ENCODE results near the gene NUDT16L1.

NUDT16L1 gene

DNA sequence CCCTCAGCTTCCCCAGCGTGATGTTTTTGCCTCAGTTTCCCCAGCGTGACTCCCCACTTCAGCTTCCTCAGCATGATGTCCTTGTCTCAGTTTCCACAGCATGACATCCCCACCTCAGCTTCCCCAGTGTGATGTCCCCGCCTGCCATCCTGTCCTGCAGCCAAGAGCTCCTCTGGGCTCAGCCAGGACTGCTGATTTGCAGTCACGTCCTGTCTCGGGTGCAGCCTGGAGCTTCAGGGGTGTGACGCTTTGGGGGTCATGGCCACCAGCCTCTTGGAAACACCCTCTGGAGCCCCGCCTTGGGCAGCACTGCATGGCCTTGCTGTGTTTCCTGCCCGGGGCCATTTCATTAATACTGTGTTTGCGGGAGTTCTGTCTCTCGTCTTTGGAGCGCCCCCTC, 16.5 kb upstream of the NUDT16L1 start:
- Mint-ChIP-seq H3K27me3 (ENCODE audit: low read depth) (no peaks in the 10 kb centered on the region), H3K9me3 (no peaks in the 10 kb centered on the region), H3K27ac (no peak overlapping the region), H3K4me1 (peaks cover 8% of the 10 kb centered on the region), H3K4me3 (no peak overlapping the region), H3K36me3 (ENCODE audit: low read depth) (peaks cover 8% of the 10 kb centered on the region)
- TF ChIP-seq, protein P1, sequence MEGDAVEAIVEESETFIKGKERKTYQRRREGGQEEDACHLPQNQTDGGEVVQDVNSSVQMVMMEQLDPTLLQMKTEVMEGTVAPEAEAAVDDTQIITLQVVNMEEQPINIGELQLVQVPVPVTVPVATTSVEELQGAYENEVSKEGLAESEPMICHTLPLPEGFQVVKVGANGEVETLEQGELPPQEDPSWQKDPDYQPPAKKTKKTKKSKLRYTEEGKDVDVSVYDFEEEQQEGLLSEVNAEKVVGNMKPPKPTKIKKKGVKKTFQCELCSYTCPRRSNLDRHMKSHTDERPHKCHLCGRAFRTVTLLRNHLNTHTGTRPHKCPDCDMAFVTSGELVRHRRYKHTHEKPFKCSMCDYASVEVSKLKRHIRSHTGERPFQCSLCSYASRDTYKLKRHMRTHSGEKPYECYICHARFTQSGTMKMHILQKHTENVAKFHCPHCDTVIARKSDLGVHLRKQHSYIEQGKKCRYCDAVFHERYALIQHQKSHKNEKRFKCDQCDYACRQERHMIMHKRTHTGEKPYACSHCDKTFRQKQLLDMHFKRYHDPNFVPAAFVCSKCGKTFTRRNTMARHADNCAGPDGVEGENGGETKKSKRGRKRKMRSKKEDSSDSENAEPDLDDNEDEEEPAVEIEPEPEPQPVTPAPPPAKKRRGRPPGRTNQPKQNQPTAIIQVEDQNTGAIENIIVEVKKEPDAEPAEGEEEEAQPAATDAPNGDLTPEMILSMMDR (IDR thresholded peaks at IDR 0.05; ENCODE audit: unreplicated experiment in 3 of 3): no peak

DNA sequence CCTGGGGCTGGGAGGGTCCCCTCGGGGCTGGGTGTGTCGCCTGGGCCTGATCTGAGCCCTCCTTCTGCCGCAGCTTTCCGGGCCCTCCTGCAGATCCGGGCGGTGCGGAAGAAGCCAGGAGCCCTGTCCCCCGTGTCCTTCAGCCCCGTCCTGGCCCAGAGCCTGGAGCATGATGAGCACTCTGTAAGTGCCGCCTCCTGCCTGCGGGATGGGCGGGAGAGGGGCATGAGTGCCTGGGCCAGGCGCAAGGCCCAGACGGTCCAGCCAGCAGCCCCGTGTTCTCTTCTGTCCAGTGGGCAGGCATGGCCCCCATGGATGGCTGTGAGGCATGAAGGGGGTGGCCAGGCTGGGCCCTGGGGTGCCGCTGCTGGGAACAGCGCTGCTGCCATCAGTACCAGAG, 16.0 kb upstream of the NUDT16L1 start:
- TF ChIP-seq, protein P1 (IDR thresholded peaks at IDR 0.05; ENCODE audit: unreplicated experiment in 3 of 3): no peak
- Mint-ChIP-seq H3K9me3 (no peaks in the 10 kb centered on the region), H3K4me3 (no peak overlapping the region), H3K27ac (no peak overlapping the region), H3K4me1 (peaks cover 8% of the 10 kb centered on the region), H3K27me3 (ENCODE audit: low read depth) (no peaks in the 10 kb centered on the region), H3K36me3 (ENCODE audit: low read depth) (peaks cover 8% of the 10 kb centered on the region)

DNA sequence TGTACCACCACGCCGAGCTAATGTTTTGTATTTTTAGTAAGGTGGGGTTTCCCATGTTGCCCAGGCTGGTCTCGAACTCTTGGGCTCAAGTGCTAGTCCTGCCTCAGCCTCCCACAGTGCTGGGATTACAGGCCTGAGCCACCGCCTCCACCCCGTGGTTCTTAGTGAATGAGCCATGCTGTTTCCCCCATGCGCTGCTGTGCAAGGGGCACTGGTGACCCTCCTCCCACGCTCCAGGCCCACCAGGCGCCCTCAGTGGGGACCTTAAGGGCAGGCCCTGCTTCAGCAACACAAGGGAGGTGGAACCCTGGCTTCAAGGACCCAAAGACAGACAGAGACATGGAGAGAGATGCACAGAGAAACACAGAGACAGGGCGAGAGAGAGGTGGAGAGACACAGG, 15.4 kb upstream of the NUDT16L1 start:
- Mint-ChIP-seq H3K36me3 (ENCODE audit: low read depth) (peaks cover 8% of the 10 kb centered on the region), H3K27ac (peak overlapping the region in 1 of 3 experiments; percentile 13), H3K9me3 (no peaks in the 10 kb centered on the region), H3K27me3 (ENCODE audit: low read depth) (no peaks in the 10 kb centered on the region), H3K4me1 (peaks cover 8% of the 10 kb centered on the region), H3K4me3 (no peak overlapping the region)
- TF ChIP-seq, protein P1 (IDR thresholded peaks at IDR 0.05; ENCODE audit: unreplicated experiment in 3 of 3): no peak

DNA sequence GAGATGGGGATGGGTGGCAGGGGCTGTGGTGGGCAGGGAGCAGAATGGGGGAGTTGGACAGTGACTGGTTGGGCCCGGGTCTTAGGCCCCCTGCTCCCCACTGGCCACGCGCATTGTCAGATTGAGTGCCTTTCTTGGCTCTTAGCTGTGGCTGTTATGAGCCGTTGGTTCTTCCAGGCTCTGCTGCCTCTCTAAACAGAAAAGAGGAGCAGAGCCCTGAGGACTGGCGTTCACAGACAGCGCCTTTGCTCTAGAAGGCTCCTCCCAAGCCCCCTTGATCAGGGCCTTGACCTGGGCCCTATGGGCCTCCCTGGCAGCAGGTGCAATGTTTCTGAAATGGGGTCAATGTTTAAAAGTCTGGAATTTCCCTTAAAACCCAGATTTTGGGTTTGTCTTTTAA, 14.8 kb upstream of the NUDT16L1 start:
- H3K27me3 Mint-ChIP-seq (ENCODE audit: low read depth): no peaks in the 10 kb centered on the region
- peaks cover 6% of the 10 kb centered on the region for H3K4me1 Mint-ChIP-seq
- H3K27ac Mint-ChIP-seq: peak overlapping the region in 2 of 3 experiments; percentile 13 to 40
- H3K4me3 Mint-ChIP-seq: no peak overlapping the region
- no peaks in the 10 kb centered on the region for H3K9me3 Mint-ChIP-seq
- TF ChIP-seq, protein P1 (IDR thresholded peaks at IDR 0.05; ENCODE audit: unreplicated experiment in 3 of 3): no peak
- H3K36me3 Mint-ChIP-seq (ENCODE audit: low read depth): peaks cover 6% of the 10 kb centered on the region

DNA sequence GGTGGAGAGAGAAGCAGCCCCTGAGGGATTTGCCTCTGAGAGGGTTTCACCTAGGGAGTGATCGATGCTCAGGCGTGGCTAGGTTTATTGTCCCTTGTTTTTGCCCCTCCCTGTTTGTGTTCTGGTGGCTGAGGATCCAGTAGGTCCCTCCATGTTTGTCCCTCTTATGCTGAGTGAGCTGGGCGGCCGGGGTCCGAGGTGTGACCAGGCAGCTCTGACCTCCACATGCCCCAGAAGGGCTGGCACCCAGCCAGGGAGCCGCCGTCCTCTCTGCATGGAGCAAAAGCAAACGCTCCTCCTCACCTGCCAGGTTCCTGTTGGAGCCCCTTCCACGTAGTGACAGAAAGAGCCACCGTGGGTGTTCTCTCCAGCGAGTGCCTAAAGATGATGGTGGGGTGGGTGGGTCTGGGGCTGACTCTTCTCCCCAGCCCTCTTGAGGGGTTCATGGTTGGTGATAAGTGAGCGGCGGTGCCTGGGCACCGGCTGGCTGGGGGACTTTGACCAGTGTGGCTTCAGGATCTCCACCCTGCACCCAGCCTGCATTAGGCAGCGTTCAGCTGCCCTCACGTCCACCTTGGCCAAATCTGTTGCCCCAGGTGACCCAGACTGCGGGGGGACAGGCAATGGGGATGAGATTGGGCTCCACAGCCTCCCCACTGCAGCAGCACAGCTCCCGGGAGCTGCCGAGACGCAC, 14.1 kb upstream of the NUDT16L1 start:
- TF ChIP-seq, protein P1 (IDR thresholded peaks at IDR 0.05; ENCODE audit: unreplicated experiment in 3 of 3): no peak
- H3K27me3 Mint-ChIP-seq (ENCODE audit: low read depth): no peaks in the 10 kb centered on the region
- H3K9me3 Mint-ChIP-seq: no peaks in the 10 kb centered on the region
- H3K36me3 Mint-ChIP-seq (ENCODE audit: low read depth): peaks cover 3% of the 10 kb centered on the region
- H3K27ac Mint-ChIP-seq: peak overlapping the region in 2 of 3 experiments; percentile 13 to 61
- H3K4me3 Mint-ChIP-seq: no peak overlapping the region
- peaks cover 5% of the 10 kb centered on the region for H3K4me1 Mint-ChIP-seq
